Activated naive CD4-positive, alpha-beta T cell treated with anti-CD3 and anti-CD28 coated beads for 36 hours (primary cell): ENCODE results near the gene CDKL2. TPM values are rescaled to one million over a fixed set of nuclear protein-coding genes. Genes with fewer than 3 reads are reported as not detected.
"Not testable (repeated sequence)": the region's sequence is repeated elsewhere in the genome, so short reads cannot be mapped to it uniquely, and the experiment has no call there.

Source experiments
- CTCF ChIA-PET: fragments of 350-600 bp; sonication (Branson Sonifier 250); formaldehyde crosslinking; loops from one replicate; lab custom pipeline; 2021; ENCODE audit warnings: antibody characterized with exemption; lab: Charles Lee
- DNase-seq: peaks from one replicate; pipeline ENCODE4 v3.0.0-alpha.2; 2020
- H3K27ac Mint-ChIP-seq: one replicate; pipeline ENCODE4 v1.8.0; 2021; ENCODE audit warnings: mild to moderate bottlenecking, mixed read lengths
- H3K27me3 Mint-ChIP-seq: one replicate; pipeline ENCODE4 v1.8.0; 2021; ENCODE audit warnings: low read depth, mixed read lengths
- H3K36me3 Mint-ChIP-seq: one replicate; pipeline ENCODE4 v1.8.0; 2021; ENCODE audit warnings: low read depth, mixed read lengths
- H3K4me1 Mint-ChIP-seq: one replicate; pipeline ENCODE4 v1.8.0; 2021; ENCODE audit warnings: low read depth, mixed read lengths
- H3K4me3 Mint-ChIP-seq: one replicate; pipeline ENCODE4 v1.8.0; 2021; ENCODE audit warnings: mild to moderate bottlenecking, moderate library complexity, mixed read lengths
- H3K9me3 Mint-ChIP-seq: one replicate; pipeline ENCODE4 v1.8.0; 2021; ENCODE audit warnings: mixed read lengths
- intact Hi-C: fragments of 100-400 bp; cut with micrococcal nuclease; formaldehyde crosslinking; loops from one replicate; pipeline ENCODE4 v1.15.1; 2023
- total RNA-seq, 2 experiments: library from RNA; stranded (reverse); gene quantifications; one replicate each; pipeline ENCODE4 v1.2.3, GENCODE V29; 2021

The CDKL2 gene
- total RNA-seq, 2 experiments from 2014 or later: 0.79 to 1.2 TPM

DNA sequence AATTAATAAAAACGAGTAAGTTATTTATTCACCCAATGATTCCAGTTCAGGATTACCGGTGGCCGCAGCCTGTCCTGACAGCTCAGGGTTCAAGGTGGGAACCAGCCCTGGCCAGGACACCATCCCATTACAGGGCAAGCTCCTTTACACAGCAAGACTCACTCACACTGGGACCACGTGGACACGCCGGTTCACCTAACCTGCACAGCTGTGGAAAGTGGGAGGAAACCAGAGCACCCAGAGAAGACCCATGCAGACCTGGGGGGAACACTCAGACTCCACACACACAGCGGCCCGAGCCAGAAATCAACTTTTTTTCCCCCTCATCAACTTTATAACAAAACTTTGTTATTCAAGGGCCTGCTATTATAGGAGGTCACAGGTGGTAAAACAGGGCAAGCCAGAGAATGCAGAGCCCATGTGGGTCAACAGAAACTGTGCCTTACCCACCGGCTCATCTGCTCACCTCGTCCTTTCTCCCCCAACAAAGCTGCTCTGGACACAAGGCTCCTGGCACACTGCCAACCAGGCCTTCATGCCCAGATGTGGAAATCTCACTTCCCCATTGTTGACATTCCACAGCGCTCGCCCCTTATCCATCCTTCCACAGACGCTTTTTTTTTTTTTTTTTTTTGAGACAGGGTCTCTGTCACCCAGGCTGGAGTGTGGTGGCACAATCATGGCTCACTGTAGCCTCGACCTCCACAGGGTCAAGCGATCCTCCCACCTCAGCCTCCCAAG is 82.5 kb downstream of the CDKL2 start:
- CTCF ChIA-PET: interaction anchor here (0.6 kb wide), 1 partner anchor 45 kb away, joined by 5 read pairs; no protein-coding TSS in a partner anchor
- Mint-ChIP-seq H3K36me3 (peaks cover 2% of the 10 kb centered on the region), H3K27me3 (no peaks in the 10 kb centered on the region), H3K4me3 (no peak overlapping the region), H3K4me1 (no peaks in the 10 kb centered on the region), H3K9me3 (no peaks in the 10 kb centered on the region), H3K27ac (no peak overlapping the region)
- intact Hi-C loops: no loop called here
- no peak for DNase-seq

DNA sequence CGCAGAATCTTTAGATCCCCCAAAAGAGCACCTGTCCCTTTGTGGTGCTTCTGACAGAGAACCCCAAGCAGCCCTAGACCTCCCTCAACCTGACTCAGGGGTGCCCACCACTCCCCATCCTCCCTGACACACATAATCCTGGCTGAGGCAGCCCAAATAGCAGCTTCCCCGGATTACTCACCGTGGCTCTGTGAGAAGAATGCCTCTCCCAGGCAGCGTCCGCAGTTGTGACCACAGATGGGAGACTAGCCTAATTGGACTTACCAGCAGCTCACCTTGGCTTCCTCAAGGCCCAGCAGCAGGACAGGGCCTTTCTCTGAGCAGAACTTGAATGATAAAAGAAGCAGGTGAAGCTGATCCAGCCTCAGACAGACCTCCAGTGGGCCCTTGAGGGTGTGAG is 84.8 kb downstream of the CDKL2 start:
- CTCF ChIA-PET: no interaction called here
- no peaks in the 10 kb centered on the region for H3K4me1 Mint-ChIP-seq
- intact Hi-C loops: no loop called here
- H3K27ac Mint-ChIP-seq: no peak overlapping the region
- H3K27me3 Mint-ChIP-seq: no peaks in the 10 kb centered on the region
- peaks cover 2% of the 10 kb centered on the region for H3K36me3 Mint-ChIP-seq
- no peaks in the 10 kb centered on the region for H3K9me3 Mint-ChIP-seq
- no peak for DNase-seq
- no peak overlapping the region for H3K4me3 Mint-ChIP-seq

DNA sequence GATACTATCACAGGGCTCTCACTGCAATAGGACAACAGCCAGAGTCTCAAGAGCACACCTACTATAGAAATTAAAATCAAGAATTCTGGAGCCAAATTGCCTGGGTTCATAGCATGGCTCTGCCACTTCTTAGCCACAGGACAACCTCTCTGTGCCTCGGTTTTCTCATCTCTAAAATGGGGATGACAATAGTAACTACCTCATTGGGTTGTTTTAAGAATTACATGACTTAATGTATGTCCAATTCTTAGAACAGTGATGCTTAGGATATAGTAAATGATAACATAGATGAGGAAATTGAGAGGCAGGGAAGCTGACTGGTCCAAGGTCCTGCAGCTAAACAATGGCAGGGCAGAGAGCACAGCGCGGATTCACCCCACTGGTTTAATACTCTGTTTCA is 85.5 kb downstream of the CDKL2 start:
- H3K27ac Mint-ChIP-seq: no peak overlapping the region

DNA sequence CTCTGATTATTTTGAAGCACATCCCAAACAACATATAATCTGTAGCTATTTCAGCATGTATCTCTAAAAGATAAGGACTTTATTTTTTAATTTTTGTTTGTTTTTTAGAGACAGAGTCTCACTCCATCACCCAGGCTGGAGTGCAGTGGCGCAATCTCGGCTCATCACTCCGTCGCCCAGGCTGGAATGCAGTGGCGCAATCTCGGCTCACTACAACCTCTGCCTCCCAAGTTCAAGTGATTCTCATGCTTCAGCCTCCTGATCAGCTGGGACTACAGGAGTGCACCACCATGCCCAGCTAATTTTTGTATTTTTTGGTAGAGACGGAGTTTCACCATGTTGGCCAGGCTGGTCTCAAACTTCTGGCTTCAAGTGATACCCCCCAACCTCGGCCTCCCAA is 86.1 kb downstream of the CDKL2 start:
- intact Hi-C loops, H3K27ac Mint-ChIP-seq: not testable (repeated sequence)
- CTCF ChIA-PET: interaction anchor here (0.6 to 0.9 kb wide), 3 partner anchors 17 to 322 kb away, joined by 3 to 5 read pairs (median 3); no protein-coding TSS in a partner anchor

More for the DNA sequence above, 85.5 kb downstream of the CDKL2 start:
- Mint-ChIP-seq H3K27me3 (no peaks in the 10 kb centered on the region), H3K4me1 (no peaks in the 10 kb centered on the region), H3K4me3 (no peak overlapping the region), H3K9me3 (no peaks in the 10 kb centered on the region), H3K36me3 (peaks cover 5% of the 10 kb centered on the region)
- intact Hi-C loops: no loop called here
- DNase-seq: no peak
- CTCF ChIA-PET: interaction anchor here (0.6 kb wide), 1 partner anchor 111 kb away, joined by 3 read pairs; no protein-coding TSS in a partner anchor

DNA sequence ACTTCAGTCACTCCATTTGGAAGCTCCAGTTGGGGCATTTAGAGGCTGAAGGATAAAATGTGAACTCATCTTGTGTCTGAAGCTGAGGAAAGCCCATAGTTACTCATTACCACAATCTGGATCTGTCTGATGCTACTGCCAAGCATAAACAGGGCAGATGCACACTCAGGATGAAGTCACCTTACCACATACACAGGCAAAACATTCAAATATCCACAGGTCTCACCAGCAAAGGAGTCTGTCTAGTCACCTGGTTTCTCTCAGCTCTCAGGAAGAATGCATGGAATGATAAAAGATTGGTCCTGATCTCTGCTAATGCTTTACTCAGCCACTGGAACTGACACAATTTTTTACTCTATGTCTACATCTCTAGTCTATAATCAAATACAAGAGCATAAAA is 87.5 kb downstream of the CDKL2 start:
- intact Hi-C loops: no loop called here
- no peak for DNase-seq
- CTCF ChIA-PET: interaction anchor here (0.9 kb wide), 1 partner anchor 28 kb away, joined by 3 read pairs; no protein-coding TSS in a partner anchor
- Mint-ChIP-seq H3K4me1 (no peaks in the 10 kb centered on the region), H3K27ac (no peak overlapping the region), H3K36me3 (peaks cover 6% of the 10 kb centered on the region), H3K27me3 (no peaks in the 10 kb centered on the region), H3K9me3 (no peaks in the 10 kb centered on the region), H3K4me3 (no peak overlapping the region)

More for the DNA sequence above, 86.1 kb downstream of the CDKL2 start:
- H3K4me3 Mint-ChIP-seq, H3K4me1 Mint-ChIP-seq, H3K9me3 Mint-ChIP-seq, H3K36me3 Mint-ChIP-seq, H3K27me3 Mint-ChIP-seq, DNase-seq: not testable (repeated sequence)

DNA sequence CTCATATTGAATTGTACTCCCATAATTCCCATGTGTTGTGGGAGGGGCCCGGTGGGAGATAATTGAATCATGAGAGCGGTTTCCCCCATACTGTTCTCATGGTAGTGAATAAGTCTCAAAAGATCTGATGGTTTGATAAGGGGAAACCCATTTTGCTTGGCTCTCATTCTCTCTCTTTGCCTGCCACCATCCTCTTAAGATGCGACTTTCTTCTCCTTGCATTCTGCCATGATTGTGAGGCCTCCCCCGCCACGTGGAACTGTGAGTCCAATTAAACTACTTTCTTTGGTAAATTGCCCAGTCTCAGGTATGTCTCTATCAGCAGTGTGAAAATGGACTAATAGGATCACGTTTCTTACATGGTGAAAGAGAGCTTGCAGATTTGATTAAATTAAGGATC is 93.0 kb downstream of the CDKL2 start:
- intact Hi-C loops, H3K27me3 Mint-ChIP-seq, H3K27ac Mint-ChIP-seq, H3K4me1 Mint-ChIP-seq, H3K9me3 Mint-ChIP-seq, CTCF ChIA-PET, DNase-seq, H3K4me3 Mint-ChIP-seq: not testable (repeated sequence)
- peaks cover 20% of the 10 kb centered on the region for H3K36me3 Mint-ChIP-seq

DNA sequence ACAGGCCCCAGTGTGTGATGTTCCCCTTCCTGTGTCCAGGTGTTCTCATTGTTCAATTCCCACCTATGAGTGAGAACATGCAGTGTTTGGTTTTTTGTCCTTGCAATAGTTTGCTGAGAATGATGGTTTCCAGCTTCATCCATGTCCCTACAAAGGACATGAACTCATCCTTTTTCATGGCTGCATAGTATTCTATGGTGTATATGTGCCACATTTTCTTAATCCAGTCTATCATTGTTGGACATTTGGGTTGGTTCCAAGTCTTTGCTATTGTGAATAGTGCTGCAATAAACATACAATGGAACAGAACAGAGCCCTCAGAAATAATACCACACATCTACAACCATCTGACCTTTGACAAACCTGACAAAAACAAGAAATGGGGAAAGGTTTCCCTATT is 96.4 kb downstream of the CDKL2 start:
- H3K4me1 Mint-ChIP-seq, H3K27me3 Mint-ChIP-seq, H3K4me3 Mint-ChIP-seq, intact Hi-C loops, DNase-seq, H3K27ac Mint-ChIP-seq, CTCF ChIA-PET: not testable (repeated sequence)
- H3K36me3 Mint-ChIP-seq: peaks cover 47% of the 10 kb centered on the region
- H3K9me3 Mint-ChIP-seq: peaks cover 12% of the 10 kb centered on the region

DNA sequence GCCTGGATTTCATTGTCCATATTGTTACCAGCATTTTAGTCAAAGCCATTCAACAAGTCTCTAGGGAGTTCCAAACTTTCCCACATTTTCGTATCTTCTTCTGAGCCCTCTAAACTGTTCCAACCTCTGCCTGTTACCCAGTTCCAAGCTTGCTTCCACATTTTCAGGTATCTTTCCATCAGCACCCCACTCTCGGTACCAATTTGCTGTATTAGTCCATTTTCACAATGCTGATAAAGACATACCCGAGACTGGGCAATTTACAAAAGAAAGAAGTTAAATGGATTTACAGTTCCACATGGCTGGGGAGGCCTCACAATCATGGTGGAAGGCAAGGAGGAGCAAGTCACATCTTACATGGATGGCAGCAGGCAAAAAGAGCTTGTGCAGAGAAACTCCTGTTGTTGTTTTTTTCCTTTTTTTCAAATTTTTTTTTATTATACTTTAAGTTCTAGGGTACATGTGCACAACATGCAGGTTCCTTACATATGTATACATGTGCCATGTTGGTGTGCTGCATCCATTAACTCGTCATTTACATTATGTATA is 96.9 kb downstream of the CDKL2 start:
- H3K4me1 Mint-ChIP-seq, H3K27ac Mint-ChIP-seq, CTCF ChIA-PET, H3K4me3 Mint-ChIP-seq, intact Hi-C loops, H3K27me3 Mint-ChIP-seq, DNase-seq: not testable (repeated sequence)
- Mint-ChIP-seq H3K36me3 (peaks cover 48% of the 10 kb centered on the region), H3K9me3 (peaks cover 12% of the 10 kb centered on the region)

DNA sequence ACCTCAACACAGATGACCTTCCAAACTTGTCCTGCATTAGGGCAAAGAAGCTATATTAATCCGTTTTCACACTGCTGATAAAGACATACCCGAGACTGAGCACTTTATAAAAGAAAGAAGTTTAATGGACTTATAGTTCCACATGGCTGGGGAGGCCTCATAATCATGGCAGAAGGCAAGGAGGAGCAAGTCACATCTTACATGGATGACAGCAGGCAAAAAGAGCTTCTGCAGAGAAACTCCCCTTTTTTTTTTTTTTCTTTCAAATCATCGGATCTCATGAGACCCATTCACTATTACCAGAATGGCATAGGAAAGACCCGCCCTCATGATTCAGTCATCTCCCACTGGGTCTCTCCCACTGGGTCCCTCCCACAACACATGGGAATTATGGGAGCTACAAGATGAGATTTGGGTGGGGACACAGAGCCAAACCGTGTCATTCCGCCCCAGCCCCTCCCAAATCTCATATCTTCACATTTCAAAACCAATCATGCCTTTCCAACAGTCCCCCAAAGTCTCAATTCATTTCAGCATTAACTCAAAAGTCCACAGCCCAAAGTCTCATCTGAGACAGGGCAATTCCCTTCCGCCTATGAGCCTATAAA is 98.7 kb downstream of the CDKL2 start:
- intact Hi-C loops, H3K4me3 Mint-ChIP-seq, H3K27ac Mint-ChIP-seq, H3K27me3 Mint-ChIP-seq, DNase-seq, H3K4me1 Mint-ChIP-seq: not testable (repeated sequence)
- CTCF ChIA-PET: interaction anchor here (0.6 to 0.7 kb wide), 2 partner anchors 280 to 1205 kb away, joined by 3 read pairs; no protein-coding TSS in a partner anchor
- Mint-ChIP-seq H3K9me3 (peaks cover 12% of the 10 kb centered on the region), H3K36me3 (peaks cover 52% of the 10 kb centered on the region)

DNA sequence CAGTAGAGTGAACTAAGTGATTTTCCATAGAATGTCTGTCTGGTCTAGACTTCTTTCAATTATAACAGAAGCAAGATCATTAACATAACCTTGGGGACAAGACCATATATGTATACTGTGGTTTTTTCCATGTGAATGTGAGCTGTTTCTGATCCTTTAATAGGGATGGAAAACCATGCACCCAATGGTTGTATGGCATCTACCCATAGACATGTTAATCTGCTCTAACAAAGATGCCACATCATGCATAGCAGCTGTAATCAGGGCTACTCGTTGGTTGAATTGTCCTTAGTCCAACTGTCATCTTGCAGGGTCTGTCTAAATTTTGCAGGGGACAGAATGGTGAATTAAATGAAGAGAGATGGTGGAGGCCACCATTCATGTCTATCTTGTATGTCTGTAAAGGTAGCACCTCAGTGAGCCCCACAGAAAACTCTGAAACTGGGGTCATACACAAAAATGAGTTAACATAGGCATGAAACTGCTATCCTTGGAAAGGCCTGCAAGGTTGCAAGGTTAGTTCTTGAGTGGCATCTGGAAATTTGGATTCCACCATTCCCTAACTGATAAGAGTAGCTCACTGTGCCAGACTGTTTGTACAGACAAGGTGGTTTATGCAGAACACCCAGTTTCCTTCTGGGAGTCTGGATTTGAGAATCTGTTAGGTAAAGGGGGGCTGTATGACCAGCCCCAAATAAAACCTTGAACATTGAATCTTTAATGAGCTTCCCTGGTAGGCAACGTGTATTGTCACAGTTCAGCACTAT is 99.6 kb downstream of the CDKL2 start:
- Mint-ChIP-seq H3K4me1 (no peaks in the 10 kb centered on the region), H3K27ac (no peak overlapping the region), H3K4me3 (no peak overlapping the region), H3K9me3 (peaks cover 12% of the 10 kb centered on the region), H3K27me3 (no peaks in the 10 kb centered on the region), H3K36me3 (peaks cover 56% of the 10 kb centered on the region)
- intact Hi-C loops: no loop called here
- no peak for DNase-seq
- CTCF ChIA-PET: no interaction called here
